SW 1271 (cell line): ENCODE results near the gene TRAM2.
A peak's percentile ranks its signal among the peaks of the same experiment; 100 is the strongest.

Experiments used
- DNase-seq, 2 experiments: peaks; one replicate each; lab custom pipeline; 2025; lab: John Stamatoyannopoulos, UW

The TRAM2 gene

DNA sequence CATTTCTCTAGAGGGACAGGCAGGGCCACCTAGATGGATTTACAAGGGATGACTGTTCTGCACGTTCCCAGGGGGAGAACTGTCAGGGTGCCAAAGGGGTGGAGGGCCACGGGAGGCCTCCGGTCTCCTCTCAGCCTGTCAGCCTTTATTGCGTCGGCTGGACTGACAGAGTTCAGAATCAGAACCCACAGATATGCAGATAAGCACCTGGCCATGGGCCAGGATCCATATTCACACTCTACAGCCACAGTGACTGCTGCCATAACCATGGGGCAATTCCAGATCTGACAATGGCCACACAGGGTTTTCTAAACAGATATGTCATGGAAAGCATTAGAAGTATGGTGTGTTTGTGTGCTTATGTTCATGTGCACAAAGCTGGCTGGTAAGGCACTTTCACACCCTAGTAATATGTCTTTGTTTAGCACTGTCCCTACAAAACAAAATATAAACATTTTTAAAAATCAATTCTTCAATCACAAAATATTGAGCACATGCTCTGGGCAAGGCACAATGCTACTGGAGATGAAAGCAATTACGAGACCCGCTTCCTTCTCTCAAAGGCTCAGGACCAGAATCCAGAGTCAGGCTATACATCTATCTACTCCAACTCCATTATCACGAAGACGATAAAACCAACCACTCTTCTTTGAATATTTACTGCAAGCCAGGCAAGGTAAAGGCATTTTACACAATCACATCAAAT, 29.1 kb downstream of the TRAM2 start:
- DNase-seq, result no peak

DNA sequence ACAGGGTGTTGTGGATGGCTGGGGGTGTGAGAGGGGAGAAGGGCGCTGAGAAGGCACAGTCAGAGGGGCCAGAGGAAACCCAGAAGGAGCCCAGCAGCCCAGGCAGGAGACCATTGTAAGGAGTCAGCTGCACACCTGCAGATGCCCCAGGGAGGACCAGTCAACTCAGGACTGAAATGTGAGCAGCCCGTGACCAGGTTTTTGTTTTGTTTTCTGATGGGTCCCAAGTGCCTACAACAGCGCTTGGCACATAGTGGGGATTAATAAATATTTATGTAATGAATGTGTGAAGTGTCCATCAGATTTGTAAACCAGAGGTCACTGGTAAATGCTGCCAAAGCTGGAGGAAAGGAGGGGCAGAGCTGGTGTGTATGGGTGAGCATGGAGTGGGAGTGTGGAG, 30.2 kb downstream of the TRAM2 start:
- no peak for DNase-seq

- DNase-seq, result no peak
Observed at GRCh38 chr6:52546192-52546591, 30.7 kb downstream of the TRAM2 start.

- no peak for DNase-seq
Observed at GRCh38 chr6:52545406-52546119, 31.3 kb downstream of the TRAM2 start.

DNA sequence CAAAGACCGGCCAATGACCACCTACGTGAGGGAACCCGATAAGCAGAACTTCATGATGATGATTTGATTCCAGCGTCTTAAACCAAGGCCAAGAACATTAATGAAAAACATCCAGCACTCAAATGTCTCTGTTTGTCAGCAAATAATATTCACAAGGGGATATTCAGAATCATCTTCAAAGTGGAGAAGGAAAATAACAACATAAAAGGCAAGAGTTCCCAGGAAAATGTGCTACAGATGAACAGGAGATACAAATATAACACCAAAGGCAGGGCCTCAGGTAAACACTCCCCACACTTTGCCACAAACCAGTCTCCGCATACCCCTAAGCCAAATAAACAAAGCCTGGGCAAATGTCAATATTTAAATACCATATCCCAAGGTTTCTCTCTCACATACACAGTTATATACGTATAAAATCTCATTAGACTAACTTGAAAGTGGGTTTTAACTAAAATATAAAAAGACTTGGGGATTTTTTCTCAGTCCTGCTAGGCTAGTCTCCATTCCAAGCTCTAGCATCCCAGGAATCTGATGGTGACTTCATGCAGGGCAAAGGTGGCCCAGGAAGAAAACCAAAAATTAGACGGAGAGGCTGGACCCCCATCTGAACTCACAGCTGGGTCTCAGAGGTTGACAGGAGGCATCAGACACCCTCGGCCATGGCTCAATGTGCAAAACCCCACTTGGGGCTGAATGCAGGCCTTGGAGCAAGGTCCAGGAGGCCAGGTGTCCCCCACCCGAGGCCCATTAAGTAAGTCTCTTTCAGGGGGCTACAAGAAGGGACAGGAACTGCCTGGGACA, 32.1 kb downstream of the TRAM2 start:
- DNase-seq, result no peak

DNA sequence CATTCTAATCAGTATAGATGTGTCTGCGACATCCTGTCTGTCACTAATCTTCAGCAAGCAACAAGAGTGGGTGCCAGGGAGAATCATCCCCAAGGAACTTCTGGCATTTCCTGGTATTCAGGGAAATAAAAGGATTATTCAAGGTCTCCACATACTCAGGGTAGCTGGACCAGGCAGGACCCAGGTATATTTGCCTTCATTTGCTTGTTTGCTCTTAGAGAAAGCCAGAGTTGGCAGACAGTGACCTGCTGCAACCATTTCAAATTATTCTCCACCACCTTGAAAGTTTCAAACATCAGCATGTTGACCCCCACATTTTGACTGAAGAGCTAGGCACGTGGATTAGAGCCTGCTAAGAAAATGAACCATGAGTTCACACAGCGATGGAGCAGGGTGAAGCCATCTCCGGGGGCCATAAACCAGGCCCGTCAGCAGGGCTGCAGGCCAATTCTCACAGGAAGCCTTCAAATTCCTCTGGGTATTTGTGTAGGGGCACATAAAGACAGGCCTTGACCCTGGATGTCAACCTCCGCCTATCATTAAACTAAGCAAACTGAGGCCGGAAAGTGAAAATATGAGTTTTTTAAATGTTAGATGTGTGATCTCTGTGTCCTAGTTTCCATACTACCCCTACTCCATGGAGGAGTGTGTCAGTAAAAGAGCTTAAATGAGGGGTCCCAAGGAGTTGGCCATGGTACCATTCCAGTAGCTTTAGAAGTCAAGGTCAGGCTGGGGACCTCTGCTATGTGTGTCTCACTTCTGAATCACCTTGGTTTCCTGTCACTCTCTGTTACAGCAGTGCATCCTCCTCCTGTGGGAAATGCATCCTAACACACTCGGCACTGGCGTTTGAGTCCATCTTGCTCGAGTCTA, 32.9 kb downstream of the TRAM2 start:
- DNase-seq, result peak; percentile 45 to 85

- no peak for DNase-seq
Observed at GRCh38 chr6:52543262-52543661, 33.6 kb downstream of the TRAM2 start.

DNA sequence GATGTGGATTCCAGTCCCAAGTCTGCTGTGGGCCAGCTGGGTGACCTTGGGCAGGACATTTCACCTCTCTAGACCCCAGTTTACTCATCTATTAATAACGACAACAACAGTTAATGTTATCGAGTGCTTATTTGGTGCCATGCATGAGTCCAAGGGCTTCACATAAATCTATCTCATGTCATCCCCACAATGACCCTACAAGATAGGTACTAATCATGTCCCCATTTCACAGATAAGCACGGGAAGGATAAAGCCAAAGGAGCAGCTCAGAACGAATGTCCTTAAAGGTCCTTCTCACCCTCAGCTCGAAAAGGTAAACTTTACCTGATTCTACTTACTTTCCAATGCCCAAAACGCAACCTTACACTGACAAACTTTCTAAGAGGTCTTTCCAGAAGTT, 35.7 kb downstream of the TRAM2 start:
- DNase-seq, result no peak

GRCh38 chr6:52540286-52540902, 36.5 kb downstream of the TRAM2 start:
- no peak for DNase-seq

DNA sequence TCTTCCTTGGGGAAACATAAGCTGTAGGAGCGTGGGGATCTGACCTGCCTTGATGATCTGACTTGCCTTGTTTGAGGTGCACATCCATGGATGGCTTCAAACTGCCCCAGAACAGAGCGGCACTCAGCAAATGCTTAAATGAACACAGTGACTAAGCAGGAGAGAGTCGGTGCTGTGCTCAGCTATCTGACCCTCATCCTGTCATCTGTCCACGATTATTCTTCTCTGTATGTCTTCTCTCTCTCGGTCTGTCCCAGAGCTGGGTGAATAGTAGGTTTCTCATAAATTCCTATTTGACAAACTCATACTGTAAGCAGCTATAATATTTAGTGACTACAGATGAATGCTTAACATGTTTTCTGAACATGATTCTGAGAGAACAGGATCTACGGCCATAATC, 37.3 kb downstream of the TRAM2 start:
- no peak for DNase-seq

GRCh38 chr6:52538901-52539354, 37.9 kb downstream of the TRAM2 start:
- no peak for DNase-seq

GRCh38 chr6:52538252-52538900, 38.5 kb downstream of the TRAM2 start:
- no peak for DNase-seq

DNA sequence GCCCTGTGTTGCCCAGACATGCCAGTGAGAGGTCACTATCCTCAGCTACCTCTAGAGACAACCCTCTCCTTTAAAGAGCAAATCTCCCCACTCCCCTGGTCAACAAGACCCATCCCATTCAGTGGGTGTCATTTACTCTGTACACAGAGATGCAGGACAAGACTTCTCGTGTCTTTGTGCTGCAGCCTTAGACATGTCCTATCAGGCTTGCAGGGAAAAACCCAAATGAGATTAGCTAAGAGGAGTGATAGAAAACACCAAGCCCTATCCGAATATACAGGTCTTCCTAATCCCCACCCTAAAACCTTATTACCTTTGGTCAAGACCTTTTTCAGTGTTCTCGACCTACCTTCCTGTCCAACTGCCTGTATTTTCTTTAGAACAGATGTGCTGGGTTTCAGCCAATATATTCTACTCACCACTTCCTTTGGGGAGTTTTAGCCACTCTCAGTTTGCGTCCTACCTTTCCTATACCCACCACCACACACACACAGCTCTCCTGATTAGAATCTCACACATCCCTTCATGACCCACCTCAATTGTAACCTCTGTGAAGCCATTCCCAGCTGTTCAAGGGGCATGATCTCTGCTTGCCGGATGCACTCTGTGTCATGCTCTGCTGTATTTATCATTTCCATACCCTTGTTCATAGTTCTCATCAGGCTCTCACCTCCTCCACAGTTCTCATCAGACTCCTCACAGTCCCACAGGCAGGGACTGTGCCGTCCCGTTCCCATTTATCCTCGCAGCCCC, 39.7 kb downstream of the TRAM2 start:
- DNase-seq, result peak in 1 of 2 experiments; percentile 33

- no peak for DNase-seq
Observed at GRCh38 chr6:52536424-52536916, 40.4 kb downstream of the TRAM2 start.

GRCh38 chr6:52535711-52536423, 41.0 kb downstream of the TRAM2 start:
- no peak for DNase-seq

DNA sequence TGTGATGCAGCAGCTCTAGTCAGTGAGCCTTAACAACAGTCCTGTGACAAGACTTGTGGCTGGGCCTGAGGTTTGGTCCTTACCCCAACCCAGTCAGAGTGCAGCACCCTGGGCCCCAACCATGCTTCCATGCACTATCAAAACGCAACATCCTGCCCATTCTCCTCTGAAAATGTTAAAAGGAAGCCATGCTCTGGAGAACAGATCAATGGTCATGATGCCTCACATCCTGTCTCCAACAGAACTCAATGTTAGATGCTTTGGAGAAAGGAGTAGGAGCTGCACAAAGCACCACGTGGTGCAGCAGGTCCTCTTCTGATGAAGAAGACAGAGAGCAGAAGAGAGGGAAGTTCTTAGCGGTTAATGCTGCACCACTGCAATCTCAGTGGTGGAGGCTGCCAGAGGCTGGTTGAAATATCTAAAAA, 41.9 kb downstream of the TRAM2 start:
- DNase-seq, result no peak

DNA sequence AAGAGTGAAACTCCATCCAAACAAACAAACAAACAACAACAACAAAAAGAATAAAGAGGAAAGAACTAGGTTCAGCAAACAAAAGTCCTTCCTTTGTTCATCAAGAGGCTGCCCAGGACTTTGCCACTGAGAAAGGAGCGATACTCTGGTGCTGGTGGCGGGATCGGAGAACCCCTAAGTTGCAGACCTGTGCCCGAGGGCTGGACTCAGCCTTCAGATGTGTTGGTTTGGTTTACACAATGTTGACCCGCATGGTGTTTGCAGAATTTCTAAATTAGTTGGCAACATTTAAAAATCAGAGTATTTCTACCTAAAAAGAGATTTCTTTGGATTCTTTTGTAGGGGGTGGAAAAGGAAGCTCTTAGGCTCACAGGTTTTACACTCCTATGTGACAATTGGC, 42.5 kb downstream of the TRAM2 start:
- no peak for DNase-seq

DNA sequence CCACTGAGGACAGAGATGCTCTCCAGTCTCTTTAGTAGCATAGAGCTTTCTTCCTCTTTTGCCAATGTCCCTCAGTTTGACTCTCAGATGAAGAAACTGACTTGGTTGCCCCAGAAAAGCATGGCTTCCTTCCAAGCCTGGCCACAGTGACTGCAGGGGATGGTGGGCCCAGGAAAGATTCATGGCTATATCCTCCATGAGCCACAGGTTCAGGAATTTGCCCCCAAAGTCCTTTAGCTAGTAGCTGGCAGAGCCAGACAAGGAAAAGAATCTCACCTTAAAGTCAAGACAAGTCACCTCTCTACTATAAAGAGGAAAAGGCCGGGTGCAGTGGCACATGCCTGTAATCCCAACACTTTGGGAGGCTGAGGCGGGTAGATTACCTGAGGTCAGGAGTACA, 43.4 kb downstream of the TRAM2 start:
- DNase-seq, result no peak

DNA sequence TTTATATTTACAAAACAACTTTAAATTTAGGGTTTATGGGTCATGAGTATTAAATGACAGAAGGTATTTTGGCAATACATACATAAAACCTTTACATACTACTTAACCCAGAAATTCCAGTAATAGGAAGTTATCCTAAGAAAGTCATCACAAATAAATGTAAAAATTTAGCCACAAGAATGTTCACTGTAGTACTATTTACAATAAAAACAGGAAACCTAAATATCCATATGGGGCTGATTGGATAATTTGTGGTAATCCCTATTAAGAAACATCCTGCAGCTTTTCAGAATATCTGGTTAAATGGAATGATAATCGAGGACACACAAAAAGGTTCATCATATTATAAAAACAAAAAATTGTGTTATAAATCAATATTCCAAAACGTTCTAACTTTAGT, 44.4 kb downstream of the TRAM2 start:
- DNase-seq, result no peak
